H1 (cell line): Measurements from ENCODE around the gene TPRN. TPM values are rescaled to one million over a fixed set of nuclear protein-coding genes. Genes with fewer than 3 reads are reported as not detected.

ENCODE experiments used
- CTCF ChIA-PET: fragments of 300-600 bp; sonication (Branson Sonifier 250); formaldehyde crosslinking; loops from one replicate; lab custom pipeline; 2021; ENCODE audit not compliant: partially characterized antibody; lab: Charles Lee
- POLR2A ChIA-PET: fragments of 300-600 bp; sonication (Branson Sonifier 250); formaldehyde crosslinking; loops from one replicate; lab custom pipeline; 2021; ENCODE audit warnings: inconsistent platforms; ENCODE audit not compliant: partially characterized antibody; lab: Charles Lee
- DNase-seq, 2 experiments: peaks; one replicate each; pipeline versions ENCODE4 v3.0.0 to v3.0.0-alpha.2; 2010 to 2022; ENCODE audit warnings: low spot score in 2 of 2, low read depth in 1 of 2, mixed read lengths in 1 of 2
- FAIRE-seq: peaks from 2 replicates; lab custom pipeline; 2011; peaks lifted over from hg19 to GRCh38; lab: Jason Lieb, UNC
- H2AFZ ChIP-seq: 2 replicates; pipeline ENCODE4 v1.8.1; 2012; ENCODE audit warnings: low read length, inconsistent platforms
- H2AK5ac ChIP-seq: 2 replicates; pipeline ENCODE4 v1.6.1; 2013; ENCODE audit warnings: low read depth, low read length
- H2BK120ac ChIP-seq: replicated peaks from 2 replicates; pipeline ENCODE3; 2013; ENCODE audit warnings: low read depth, low read length, inconsistent platforms
- H2BK12ac ChIP-seq: 2 replicates; pipeline ENCODE4 v1.6.1; 2013; ENCODE audit warnings: low read depth, low read length
- H2BK15ac ChIP-seq: 2 replicates; pipeline ENCODE4 v1.6.1; 2013; ENCODE audit warnings: low read length
- H2BK20ac ChIP-seq: 2 replicates; pipeline ENCODE4 v1.6.1; 2013; ENCODE audit warnings: low read length
- H2BK5ac ChIP-seq: 2 replicates; pipeline ENCODE4 v1.6.1; 2013; ENCODE audit warnings: low read depth, low read length
- H3K14ac ChIP-seq: 2 replicates; pipeline ENCODE4 v1.6.1; 2013; ENCODE audit warnings: inconsistent platforms; ENCODE audit not compliant: insufficient read length
- H3K18ac ChIP-seq: 2 replicates; pipeline ENCODE4 v1.6.1; 2013; ENCODE audit warnings: low read length; ENCODE audit errors: extremely low read depth
- H3K23ac ChIP-seq: 2 replicates; pipeline ENCODE4 v1.6.1; 2013; ENCODE audit warnings: inconsistent platforms; ENCODE audit not compliant: insufficient read length
- H3K23me2 ChIP-seq: 2 replicates; pipeline ENCODE4 v1.6.1; 2013; ENCODE audit warnings: low read depth, low read length
- H3K27ac ChIP-seq: 2 replicates; pipeline ENCODE4 v1.6.1; 2011; ENCODE audit warnings: low read depth, low read length, inconsistent platforms
- H3K27me3 ChIP-seq, 4 experiments: replicated peaks in 1 of 4; 1 replicate in 1 of 4; 2 replicates in 3 of 4; pipeline versions ENCODE4 v1.6.1 to v1.8.1; 2011 to 2013; ENCODE audit warnings: low read length in 3 of 4, mild to moderate bottlenecking in 3 of 4, inconsistent platforms in 2 of 4, mixed read lengths in 2 of 4, moderate library complexity in 1 of 4; ENCODE audit not compliant: control insufficient read depth in 3 of 4, insufficient read depth in 3 of 4; ENCODE audit errors: extremely low read depth in 1 of 4
- H3K36me3 ChIP-seq, 4 experiments: 2 replicates each; pipeline versions ENCODE4 v1.6.1 to v1.8.1; 2011 to 2013; ENCODE audit warnings: mild to moderate bottlenecking in 4 of 4, low read length in 3 of 4, moderate library complexity in 2 of 4, control low read depth in 1 of 4, inconsistent platforms in 1 of 4; ENCODE audit not compliant: insufficient read depth in 4 of 4, control insufficient read depth in 2 of 4
- H3K4ac ChIP-seq: replicated peaks from 2 replicates; pipeline ENCODE3; 2013; ENCODE audit warnings: low read length, low read depth, mixed read lengths, inconsistent platforms; ENCODE audit not compliant: insufficient read length
- H3K4me1 ChIP-seq, 4 experiments: replicated peaks in 1 of 4; 1 replicate in 1 of 4; 2 replicates in 3 of 4; pipeline versions ENCODE4 v1.6.1 to v1.8.1; 2011 to 2013; ENCODE audit warnings: low read length in 3 of 4, inconsistent platforms in 2 of 4, mixed read lengths in 1 of 4; ENCODE audit not compliant: insufficient read depth in 4 of 4, control insufficient read depth in 3 of 4
- H3K4me2 ChIP-seq, 2 experiments: 2 replicates each; pipeline versions ENCODE4 v1.6.1 to v1.8.1; 2011 to 2013; ENCODE audit warnings: low read depth in 2 of 2, low read length in 2 of 2, control low read depth in 1 of 2, inconsistent platforms in 1 of 2, mild to moderate bottlenecking in 1 of 2; ENCODE audit not compliant: insufficient read depth in 1 of 2
- H3K4me3 ChIP-seq, 4 experiments: fragments of 200-600, 300-600 bp in 1 of 4; sonication (generic), shearing (Covaris generic), sonication (Bioruptor Twin) in 1 of 4; 2 replicates each; pipeline versions ENCODE4 v1.5.1 to v1.8.1; 2011 to 2016; ENCODE audit warnings: low read length in 4 of 4, low read depth in 3 of 4, control low read depth in 2 of 4, inconsistent platforms in 2 of 4, mild to moderate bottlenecking in 2 of 4, mixed read lengths in 1 of 4, moderate library complexity in 1 of 4; ENCODE audit not compliant: insufficient read depth in 2 of 4; ENCODE audit errors: extremely low read depth in 1 of 4
- H3K56ac ChIP-seq: replicated peaks from 2 replicates; pipeline ENCODE3; 2013; ENCODE audit warnings: low read depth, mild to moderate bottlenecking, mixed read lengths, low read length, inconsistent platforms; ENCODE audit not compliant: insufficient read length
- H3K79me1 ChIP-seq: 2 replicates; pipeline ENCODE4 v1.6.1; 2013; ENCODE audit warnings: low read depth, low read length, control low read depth
- H3K79me2 ChIP-seq, 2 experiments: 2 replicates each; pipeline versions ENCODE4 v1.6.1 to v1.8.1; 2012 to 2013; ENCODE audit warnings: low read length in 2 of 2, mild to moderate bottlenecking in 2 of 2, inconsistent platforms in 1 of 2; ENCODE audit not compliant: insufficient read depth in 2 of 2, control insufficient read depth in 1 of 2
- H3K9ac ChIP-seq, 4 experiments: replicated peaks in 1 of 4; 1 replicate in 1 of 4; 2 replicates in 3 of 4; pipeline versions ENCODE4 v1.6.1 to v1.8.1; 2011 to 2013; ENCODE audit warnings: low read depth in 3 of 4, low read length in 3 of 4, control low read depth in 2 of 4, mild to moderate bottlenecking in 2 of 4, moderate library complexity in 2 of 4, inconsistent platforms in 1 of 4; ENCODE audit errors: extremely low read depth in 1 of 4
- H3K9me3 ChIP-seq, 2 experiments: 2 replicates each; pipeline versions ENCODE4 v1.6.1 to v1.8.1; 2012 to 2013; ENCODE audit warnings: mild to moderate bottlenecking in 2 of 2, moderate library complexity in 2 of 2, control low read depth in 1 of 2, inconsistent platforms in 1 of 2, low read depth in 1 of 2, low read length in 1 of 2, mixed read lengths in 1 of 2; ENCODE audit not compliant: insufficient read depth in 2 of 2
- H4K20me1 ChIP-seq, 2 experiments: replicated peaks in 1 of 2; 2 replicates each; pipeline versions ENCODE3 to v1.8.1; 2011 to 2013; ENCODE audit warnings: inconsistent platforms in 2 of 2, low read length in 2 of 2, mild to moderate bottlenecking in 1 of 2; ENCODE audit not compliant: insufficient read depth in 2 of 2, control insufficient read depth in 1 of 2
- H4K5ac ChIP-seq: 2 replicates; pipeline ENCODE4 v1.6.1; 2013; ENCODE audit warnings: low read length, low read depth, mixed read lengths, inconsistent platforms; ENCODE audit not compliant: insufficient read length
- H4K8ac ChIP-seq: 2 replicates; pipeline ENCODE4 v1.8.0; 2013; ENCODE audit warnings: mild to moderate bottlenecking, moderate library complexity, low read length, inconsistent platforms; ENCODE audit not compliant: insufficient read depth; ENCODE audit errors: extremely low read depth
- H4K91ac ChIP-seq: replicated peaks from 2 replicates; pipeline ENCODE3; 2013; ENCODE audit warnings: low read length, mixed read lengths, inconsistent platforms; ENCODE audit not compliant: insufficient read length
- CREB1 ChIP-seq: IDR thresholded peaks from 2 replicates; pipeline ENCODE4 v1.6.1; 2012; ENCODE audit warnings: inconsistent platforms
- FOSL1 ChIP-seq: IDR thresholded peaks from 2 replicates; pipeline ENCODE4 v1.6.1; 2011; ENCODE audit warnings: mild to moderate bottlenecking, low read depth, low read length, moderate library complexity; ENCODE audit not compliant: insufficient read depth
- MAFK ChIP-seq: IDR thresholded peaks from 2 replicates; pipeline ENCODE4 v1.6.1; 2012; ENCODE audit warnings: low read depth, mild to moderate bottlenecking, improper control_type of control experiment, low read length
- POLR2AphosphoS5 ChIP-seq: IDR thresholded peaks from 2 replicates; pipeline ENCODE4 v1.6.1; 2011; ENCODE audit warnings: low read depth, low read length
- SAP30 ChIP-seq: fragments of 300-600 bp; sonication (generic); IDR thresholded peaks from 2 replicates; pipeline ENCODE4 v1.7.1; 2012; ENCODE audit warnings: low read length, moderate library complexity, mild to moderate bottlenecking, inconsistent platforms; ENCODE audit not compliant: insufficient read depth, insufficient replicate concordance
- TCF12 ChIP-seq: IDR thresholded peaks from 2 replicates; pipeline ENCODE4 v1.6.1; 2011; ENCODE audit warnings: low read depth, mild to moderate bottlenecking, low read length
- WGBS, 2 experiments: shearing (Covaris generic) in 1 of 2; methylation state at CpG; one replicate each; pipeline versions ENCODE4 v1.1.6 to v1.1.7; 2013 to 2015; ENCODE audit warnings: low lambda C conversion rate in 2 of 2, mixed read lengths in 2 of 2, inconsistent platforms in 1 of 2, low coverage in 1 of 2, missing lambda C conversion rate in 1 of 2; ENCODE audit not compliant: insufficient replicate concordance in 2 of 2, insufficient coverage in 1 of 2, insufficient read length in 1 of 2; ENCODE audit errors: extremely low coverage in 1 of 2, missing lambda C conversion rate in 1 of 2; 5-methylcytosine and 5-hydroxymethylcytosine counted together
- polyA plus RNA-seq, 7 experiments: library from polyadenylated mRNA; depleted of rRNA in 3 of 7; stranded (reverse) in 5 of 7; unstranded in 2 of 7; fragments of >200 nt in 5 of 7; fragments of 200-250 nt in 2 of 7; gene quantifications; 1 replicate in 5 of 7; 2 replicates in 1 of 7; 4 replicates in 1 of 7; pipeline versions ENCODE4 v1.2.1 to v1.2.3, GENCODE V29; 2011 to 2013; ENCODE audit warnings: missing spikeins in 2 of 7, mixed read lengths in 2 of 7
- total RNA-seq: library from RNA; stranded (reverse); fragmentation: NEBNext Ultra II Directional; extraction: Animal tissue kit (Norgen Biotek cat#: 25700); gene quantifications from 2 replicates; pipeline ENCODE4 v1.2.1, GENCODE V29; 2021
- TF ChIP-seq, protein P1 (sequence below): IDR thresholded peaks from 2 replicates; pipeline ENCODE4 v1.6.1; 2011; ENCODE audit warnings: low read length, improper control_type of control experiment
- TF ChIP-seq, protein P2 (sequence below): IDR thresholded peaks from 2 replicates; pipeline ENCODE4 v1.6.1; 2012; ENCODE audit warnings: inconsistent platforms

TPRN gene
- total and polyA plus RNA-seq, 2 of the 8 experiments (the other 6 are each of a cell fraction or from before 2014, with no cell fraction given), result 9.7 to 23.2 TPM

DNA sequence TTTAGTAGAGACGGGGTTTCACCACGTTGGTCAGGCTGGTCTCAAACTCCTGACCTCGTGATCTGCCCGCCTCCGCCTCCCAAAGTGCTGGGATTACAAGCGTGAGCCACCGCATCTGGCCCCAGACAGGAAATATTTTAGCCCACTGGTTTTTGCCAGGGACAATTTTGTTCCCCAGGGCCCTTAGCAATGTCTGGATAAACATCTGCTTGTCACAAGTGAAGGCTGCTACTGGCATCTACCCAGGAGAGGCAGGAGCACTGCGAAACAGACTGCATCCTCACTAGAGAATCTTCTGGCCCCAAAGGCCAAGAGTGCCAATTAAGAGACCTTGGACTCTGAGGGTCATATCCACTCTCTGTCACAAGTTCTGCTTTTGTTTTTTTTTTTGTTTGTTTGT, 2.4 kb upstream of the TPRN start:
- H3K23ac ChIP-seq, result no peak overlapping the region
- no peaks in the 10 kb centered on the region for H3K27me3 ChIP-seq
- peaks cover 0 to 23% of the 10 kb centered on the region in 2 experiments for H4K20me1 ChIP-seq
- no peak overlapping the region for H3K18ac ChIP-seq
- no peak overlapping the region for H2BK15ac ChIP-seq
- no peak overlapping the region for H2BK120ac ChIP-seq
- H3K4me1 ChIP-seq, result peaks cover 14 to 33% (median 21%) of the 10 kb centered on the region in 4 experiments
- no peak overlapping the region for H4K91ac ChIP-seq
- no peak overlapping the region for H2AK5ac ChIP-seq
- no peak for TF ChIP-seq POLR2AphosphoS5
- no peak for TF ChIP-seq TCF12
- TF ChIP-seq SAP30, result no peak
- no peak for TF ChIP-seq CREB1
- TF ChIP-seq MAFK, result no peak
- TF ChIP-seq, protein P1, sequence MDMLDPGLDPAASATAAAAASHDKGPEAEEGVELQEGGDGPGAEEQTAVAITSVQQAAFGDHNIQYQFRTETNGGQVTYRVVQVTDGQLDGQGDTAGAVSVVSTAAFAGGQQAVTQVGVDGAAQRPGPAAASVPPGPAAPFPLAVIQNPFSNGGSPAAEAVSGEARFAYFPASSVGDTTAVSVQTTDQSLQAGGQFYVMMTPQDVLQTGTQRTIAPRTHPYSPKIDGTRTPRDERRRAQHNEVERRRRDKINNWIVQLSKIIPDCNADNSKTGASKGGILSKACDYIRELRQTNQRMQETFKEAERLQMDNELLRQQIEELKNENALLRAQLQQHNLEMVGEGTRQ, result no peak
- TF ChIP-seq, protein P2, sequence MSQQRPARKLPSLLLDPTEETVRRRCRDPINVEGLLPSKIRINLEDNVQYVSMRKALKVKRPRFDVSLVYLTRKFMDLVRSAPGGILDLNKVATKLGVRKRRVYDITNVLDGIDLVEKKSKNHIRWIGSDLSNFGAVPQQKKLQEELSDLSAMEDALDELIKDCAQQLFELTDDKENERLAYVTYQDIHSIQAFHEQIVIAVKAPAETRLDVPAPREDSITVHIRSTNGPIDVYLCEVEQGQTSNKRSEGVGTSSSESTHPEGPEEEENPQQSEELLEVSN, result no peak
- no peak for TF ChIP-seq FOSL1
- WGBS, 2 experiments, result 89% methylated on average over 8 of the region's 8 CpGs; no CpG with 5 or more reads in 1 of the 2 experiments
- H3K56ac ChIP-seq, result no peak overlapping the region
- H2AFZ ChIP-seq, result no peak overlapping the region
- H3K79me1 ChIP-seq, result peaks cover 29% of the 10 kb centered on the region
- H3K14ac ChIP-seq, result no peak overlapping the region
- H2BK20ac ChIP-seq, result no peak overlapping the region
- H3K4me2 ChIP-seq, result no peak overlapping the region; a peak in 1 of 4 replicates
- no peaks in the 10 kb centered on the region for H3K9me3 ChIP-seq
- CTCF ChIA-PET, result interaction anchor here (0.7 to 4.9 kb wide), 8 partner anchors 10 to 76 kb away, joined by 3 to 23 read pairs (median 4); partner anchors contain the start of genes ANAPC2, RNF224 and SSNA1
- POLR2A ChIA-PET, result interaction anchor here (0.7 to 69.9 kb wide), 7 partner anchors 11 to 347 kb away, joined by 3 to 1462 read pairs (median 29); partner anchors contain the start of genes ANAPC2, CYSRT1, NELFB and RNF208
- H3K4ac ChIP-seq, result no peak overlapping the region
- DNase-seq (no peak), FAIRE-seq (no peak)
- H4K8ac ChIP-seq, result no peak overlapping the region
- H3K9ac ChIP-seq, result no peak overlapping the region
- no peak overlapping the region for H2BK12ac ChIP-seq
- H3K36me3 ChIP-seq, result no peaks in the 10 kb centered on the region
- H3K23me2 ChIP-seq, result peaks cover 18% of the 10 kb centered on the region
- H3K4me3 ChIP-seq, result no peak overlapping the region
- H2BK5ac ChIP-seq, result no peak overlapping the region
- H3K27ac ChIP-seq, result no peak overlapping the region
- H3K79me2 ChIP-seq, result peaks cover 0 to 57% of the 10 kb centered on the region in 2 experiments; a peak in 3 of 4 replicates
- H4K5ac ChIP-seq, result no peak overlapping the region
